T-cell (primary cell): ENCODE data around the gene RIPOR3. TPM values are rescaled to one million over a fixed set of nuclear protein-coding genes. Genes with fewer than 3 reads are reported as not detected.
A peak's percentile ranks its signal among the peaks of the same experiment; 100 is the strongest.

ENCODE experiments used
- ATAC-seq, 4 experiments: fragments of 200-7000 bp in 3 of 4; fragments of 150-1000 bp in 1 of 4; cut with Tn5 transposase; replicated peaks in 1 of 4; 1 replicate in 3 of 4; 2 replicates in 1 of 4; pipeline ENCODE4 v1.10.0; 2021; ENCODE audit warnings: moderate library complexity in 3 of 4, mild to moderate bottlenecking in 2 of 4, moderate number of reproducible peaks in 1 of 4
- CTCF ChIA-PET, 2 donors: fragments of 300-600 bp; sonication (Branson Sonifier 250); formaldehyde crosslinking; loops; one replicate each; lab custom pipeline; 2022; ENCODE audit warnings: antibody characterized with exemption in 2 of 2; lab: Charles Lee
- POLR2A ChIA-PET, 2 donors: fragments of 300-600 bp; sonication (Branson Sonifier 250); formaldehyde crosslinking; loops; one replicate each; lab custom pipeline; 2022; ENCODE audit warnings: antibody characterized with exemption in 2 of 2; lab: Charles Lee
- DNase-seq, 35 experiments: peaks; one replicate each; pipeline versions ENCODE4 v3.0.0 to v3.0.0-alpha.2; 2013 to 2023
- H3K27ac ChIP-seq: one replicate; pipeline ENCODE4 v1.5.1; 2013; ENCODE audit warnings: low read length
- H3K27me3 ChIP-seq, 2 experiments: replicated peaks in 1 of 2; 1 replicate in 1 of 2; 2 replicates in 1 of 2; pipeline versions ENCODE4 v1.6.1 to v1.7.0; 2013; ENCODE audit warnings: low read length in 1 of 2, mixed read lengths in 1 of 2; ENCODE audit not compliant: control insufficient read depth in 2 of 2, insufficient read depth in 2 of 2; ENCODE audit errors: extremely low read depth in 1 of 2
- H3K36me3 ChIP-seq, 2 donors: 1 replicate in 1 of 2; 2 replicates in 1 of 2; pipeline versions ENCODE4 v1.6.1 to v1.7.0; 2013; ENCODE audit warnings: low read length in 1 of 2; ENCODE audit not compliant: control insufficient read depth in 2 of 2, insufficient read depth in 1 of 2; ENCODE audit errors: extremely low read depth in 1 of 2
- H3K4me1 ChIP-seq, 2 experiments: 1 replicate in 1 of 2; 2 replicates in 1 of 2; pipeline versions ENCODE4 v1.6.1 to v1.7.0; 2013; ENCODE audit warnings: low read length in 2 of 2, mixed read lengths in 1 of 2; ENCODE audit not compliant: insufficient read depth in 2 of 2, control insufficient read depth in 1 of 2; ENCODE audit errors: extremely low read depth in 1 of 2
- H3K4me3 ChIP-seq, 2 donors: 1 replicate in 1 of 2; 2 replicates in 1 of 2; pipeline versions ENCODE4 v1.5.1 to v1.7.0; 2013; ENCODE audit warnings: mild to moderate bottlenecking in 2 of 2, low read length in 1 of 2, moderate library complexity in 1 of 2; ENCODE audit not compliant: control insufficient read depth in 1 of 2; ENCODE audit errors: extremely low read depth in 1 of 2
- H3K9me3 ChIP-seq: 2 replicates; pipeline ENCODE4 v1.7.0; 2013
- H3K27ac Mint-ChIP-seq, 2 donors: one replicate each; pipeline ENCODE4 v1.8.0; 2020 to 2021; ENCODE audit warnings: mild to moderate bottlenecking in 2 of 2, mixed read lengths in 2 of 2
- H3K27me3 Mint-ChIP-seq, 2 donors: one replicate each; pipeline ENCODE4 v1.8.0; 2021 to 2022; ENCODE audit warnings: mixed read lengths in 2 of 2
- H3K36me3 Mint-ChIP-seq: one replicate; pipeline ENCODE4 v1.8.0; 2021; ENCODE audit warnings: mixed read lengths
- H3K4me1 Mint-ChIP-seq, 3 donors: one replicate each; pipeline ENCODE4 v1.8.0; 2020 to 2022; ENCODE audit warnings: mixed read lengths in 3 of 3, mild to moderate bottlenecking in 1 of 3
- H3K4me3 Mint-ChIP-seq, 3 donors: one replicate each; pipeline ENCODE4 v1.8.0; 2020 to 2022; ENCODE audit warnings: mild to moderate bottlenecking in 3 of 3, mixed read lengths in 3 of 3, moderate library complexity in 3 of 3
- H3K9me3 Mint-ChIP-seq, 3 donors: one replicate each; pipeline ENCODE4 v1.8.0; 2020 to 2022; ENCODE audit warnings: mixed read lengths in 3 of 3
- WGBS: methylation state at CpG from one replicate; pipeline ENCODE4 v1.1.5; 2013; ENCODE audit warnings: missing lambda C conversion rate; ENCODE audit not compliant: insufficient coverage; 5-methylcytosine and 5-hydroxymethylcytosine counted together
- total RNA-seq, 35 experiments: library from RNA in 6 of 35; stranded (reverse) in 6 of 35; fragments of 120-200 nt in 1 of 35; gene quantifications; one replicate each; pipeline versions ENCODE4 v1.2.1 to v1.2.4 and lab custom pipeline; 2013 to 2026

RIPOR3 gene
- total RNA-seq, 5 donors from 2014 or later (not counting 1 experiment from before 2014, with no cell fraction given) = 0.25 to 0.88 (median 0.42) TPM

- peaks cover under 1 to 10% of the 10 kb centered on the region in 2 donors for H3K27me3 Mint-ChIP-seq
- no peak overlapping the region for H3K4me3 Mint-ChIP-seq
- ChIA-PET POLR2A (no interaction called here), CTCF (no interaction called here)
- Histone ChIP-seq H3K9me3 (no peaks in the 10 kb centered on the region), H3K36me3 (no peaks in the 10 kb centered on the region), H3K4me1 (no peaks in the 10 kb centered on the region), H3K27me3 (peaks cover 0 to 26% of the 10 kb centered on the region in 2 experiments), H3K4me3 (no peak overlapping the region), H3K27ac (no peak overlapping the region)
- ATAC-seq (no peak), DNase-seq (no peak)
- no peaks in the 10 kb centered on the region for H3K9me3 Mint-ChIP-seq
- WGBS = 87% methylated on average over 6 of the region's 6 CpGs
- H3K27ac Mint-ChIP-seq = no peak overlapping the region
- no peaks in the 10 kb centered on the region for H3K36me3 Mint-ChIP-seq
- H3K4me1 Mint-ChIP-seq = no peaks in the 10 kb centered on the region
Observed at GRCh38 chr20:50668326-50668725, 23.0 kb downstream of the RIPOR3 start.

GRCh38 chr20:50666709-50667298, 24.5 kb downstream of the RIPOR3 start:
- Mint-ChIP-seq H3K27ac (no peak overlapping the region), H3K4me1 (no peaks in the 10 kb centered on the region), H3K36me3 (no peaks in the 10 kb centered on the region), H3K27me3 (peaks cover 0 to 6% of the 10 kb centered on the region in 2 donors), H3K9me3 (no peaks in the 10 kb centered on the region), H3K4me3 (no peak overlapping the region)
- Histone ChIP-seq H3K36me3 (no peaks in the 10 kb centered on the region), H3K27ac (no peak overlapping the region), H3K27me3 (peaks cover 0 to 17% of the 10 kb centered on the region in 2 experiments), H3K9me3 (no peaks in the 10 kb centered on the region), H3K4me1 (no peaks in the 10 kb centered on the region), H3K4me3 (no peak overlapping the region)
- no peak for ATAC-seq
- ChIA-PET POLR2A (interaction anchor here in 1 of 2 donors (0.7 kb wide), 1 partner anchor 22 kb away, joined by 6 read pairs; no protein-coding TSS in a partner anchor), CTCF (interaction anchor here in 1 of 2 donors (0.7 kb wide), 1 partner anchor 391 kb away, joined by 4 read pairs; no protein-coding TSS in a partner anchor)
- DNase-seq = no peak
- WGBS = 100% methylated on average over 1 of the region's 9 CpGs

GRCh38 chr20:50664254-50664653, 27.1 kb downstream of the RIPOR3 start:
- H3K4me3 ChIP-seq = no peak overlapping the region
- H3K9me3 ChIP-seq = no peaks in the 10 kb centered on the region
- peaks cover 3 to 9% of the 10 kb centered on the region in 2 donors for H3K27me3 Mint-ChIP-seq
- no peaks in the 10 kb centered on the region for H3K36me3 Mint-ChIP-seq
- H3K4me3 Mint-ChIP-seq = no peak overlapping the region
- H3K36me3 ChIP-seq = no peaks in the 10 kb centered on the region
- H3K27ac Mint-ChIP-seq = no peak overlapping the region
- H3K4me1 ChIP-seq = no peaks in the 10 kb centered on the region
- H3K9me3 Mint-ChIP-seq = no peaks in the 10 kb centered on the region
- H3K4me1 Mint-ChIP-seq = no peaks in the 10 kb centered on the region
- 84% methylated on average over 10 of the region's 11 CpGs for WGBS
- peaks cover 0 to 23% of the 10 kb centered on the region in 2 experiments for H3K27me3 ChIP-seq
- ATAC-seq (no peak), DNase-seq (no peak)
- CTCF ChIA-PET = no interaction called here
- POLR2A ChIA-PET = no interaction called here
- H3K27ac ChIP-seq = no peak overlapping the region

- Histone ChIP-seq H3K4me3 (no peak overlapping the region), H3K27ac (no peak overlapping the region), H3K9me3 (no peaks in the 10 kb centered on the region), H3K36me3 (no peaks in the 10 kb centered on the region), H3K27me3 (peaks cover 0 to 21% of the 10 kb centered on the region in 2 experiments), H3K4me1 (no peaks in the 10 kb centered on the region)
- Mint-ChIP-seq H3K9me3 (no peaks in the 10 kb centered on the region), H3K4me3 (no peak overlapping the region), H3K4me1 (no peaks in the 10 kb centered on the region), H3K36me3 (no peaks in the 10 kb centered on the region), H3K27ac (no peak overlapping the region), H3K27me3 (peaks cover 3 to 9% of the 10 kb centered on the region in 2 donors)
- ChIA-PET CTCF (no interaction called here), POLR2A (no interaction called here)
- WGBS = 75% methylated on average over 8 of the region's 10 CpGs
- no peak for ATAC-seq
- peak in 1 of 35 experiments; percentile 4 for DNase-seq
Observed at GRCh38 chr20:50663095-50663821, 28.1 kb downstream of the RIPOR3 start.

GRCh38 chr20:50659975-50660670, 31.2 kb downstream of the RIPOR3 start:
- Histone ChIP-seq H3K9me3 (no peaks in the 10 kb centered on the region), H3K4me3 (no peak overlapping the region), H3K4me1 (no peaks in the 10 kb centered on the region), H3K27ac (no peak overlapping the region), H3K27me3 (peaks cover 0 to 15% of the 10 kb centered on the region in 2 experiments), H3K36me3 (no peaks in the 10 kb centered on the region)
- no peaks in the 10 kb centered on the region for H3K36me3 Mint-ChIP-seq
- peaks cover 3 to 9% of the 10 kb centered on the region in 2 donors for H3K27me3 Mint-ChIP-seq
- no peaks in the 10 kb centered on the region for H3K4me1 Mint-ChIP-seq
- no peak overlapping the region for H3K4me3 Mint-ChIP-seq
- H3K27ac Mint-ChIP-seq = no peak overlapping the region
- ATAC-seq (no peak), DNase-seq (no peak)
- ChIA-PET CTCF (no interaction called here), POLR2A (no interaction called here)
- H3K9me3 Mint-ChIP-seq = no peaks in the 10 kb centered on the region
- WGBS = no CpG with 5 or more reads among the region's 6 CpGs

- ATAC-seq (no peak), DNase-seq (no peak)
- H3K36me3 ChIP-seq = no peaks in the 10 kb centered on the region
- Mint-ChIP-seq H3K9me3 (no peaks in the 10 kb centered on the region), H3K27me3 (peaks cover 3 to 9% of the 10 kb centered on the region in 2 donors), H3K4me1 (no peaks in the 10 kb centered on the region), H3K36me3 (no peaks in the 10 kb centered on the region), H3K27ac (no peak overlapping the region), H3K4me3 (no peak overlapping the region)
- POLR2A ChIA-PET = interaction anchor here in 1 of 2 donors (0.6 kb wide), 1 partner anchor 1930 kb away, joined by 3 read pairs; no protein-coding TSS in a partner anchor
- 83% methylated on average over 3 of the region's 10 CpGs for WGBS
- no peak overlapping the region for H3K27ac ChIP-seq
- no peaks in the 10 kb centered on the region for H3K4me1 ChIP-seq
- CTCF ChIA-PET = no interaction called here
- H3K9me3 ChIP-seq = no peaks in the 10 kb centered on the region
- H3K27me3 ChIP-seq = peaks cover 0 to 13% of the 10 kb centered on the region in 2 experiments
- no peak overlapping the region for H3K4me3 ChIP-seq
Observed at GRCh38 chr20:50658804-50659380, 32.5 kb downstream of the RIPOR3 start.
